Measurements from ENCODE around the gene ARID1B.
"Not testable (repeated sequence)": the region's sequence is repeated elsewhere in the genome, so short reads cannot be mapped to it uniquely, and the experiment has no call there.

- not testable (repeated sequence) for TF ChIP-seq RAD21 (IDR thresholded peaks at IDR 0.05); JUND (IDR thresholded peaks at IDR 0.05); CTCF (IDR thresholded peaks at IDR 0.05; ENCODE audit: low read depth, low read length, missing input control); ZBTB33 (IDR thresholded peaks at IDR 0.05); SP1 (IDR thresholded peaks at IDR 0.05); TAF1 (conservative IDR thresholded peaks at IDR 0.05); FOXA1 (IDR thresholded peaks at IDR 0.05)
Measured at GRCh38 chr6:157147054-157148026, 370.2 kb downstream of the ARID1B start.

Measured in liver (tissue), 3 donors.